ENCODE results near the gene HSDL1. TPM values are rescaled to one million over a fixed set of nuclear protein-coding genes. Genes with fewer than 3 reads are reported as not detected.

The HSDL1 gene
- total RNA-seq, result 21.2 TPM
- 21.4 TPM for polyA plus RNA-seq
- long read RNA-seq, donor 1, partial matches to known transcripts, result 0 of 2 reads
- long read RNA-seq, donor 1, other reads (novel, unspliced or antisense), result 0 of 2 reads
- long read RNA-seq, donor 2, result 0 reads
- long read RNA-seq, donor 3, transcript HSDL1-208 (1 exons, 3,059 nt), result major isoform, 12 of 22 reads
- long read RNA-seq, donor 3, transcript HSDL1-201 (6 exons, 3,519 nt), result minor isoform, 6 of 22 reads
- long read RNA-seq, donor 3, partial matches to known transcripts, result 0 of 22 reads
- long read RNA-seq, donor 3, other reads (novel, unspliced or antisense), result 0 of 22 reads
- long read RNA-seq, donor 4, partial matches to known transcripts, result 0 of 5 reads
- long read RNA-seq, donor 4, other reads (novel, unspliced or antisense), result 0 of 5 reads
- long read RNA-seq, donor 5, transcript HSDL1-201 (6 exons, 3,519 nt), result minor isoform, 5 of 20 reads
- long read RNA-seq, donor 5, transcript HSDL1-208 (1 exons, 3,059 nt), result major isoform, 10 of 20 reads
- long read RNA-seq, donor 5, partial matches to known transcripts, result 0 of 20 reads
- long read RNA-seq, donor 5, other reads (novel, unspliced or antisense), result 0 of 20 reads
- long read RNA-seq, donor 6, partial matches to known transcripts, result 0 of 5 reads
- long read RNA-seq, donor 6, other reads (novel, unspliced or antisense), result 0 of 5 reads
- long read RNA-seq, donor 7, transcript HSDL1-208 (1 exons, 3,059 nt), result major isoform, 11 of 18 reads
- long read RNA-seq, donor 7, transcript HSDL1-201 (6 exons, 3,519 nt), result minor isoform, 7 of 18 reads
- long read RNA-seq, donor 7, partial matches to known transcripts, result 0 of 18 reads
- long read RNA-seq, donor 7, other reads (novel, unspliced or antisense), result 0 of 18 reads
- long read RNA-seq, donor 8, partial matches to known transcripts, result 0 of 5 reads
- long read RNA-seq, donor 8, other reads (novel, unspliced or antisense), result 0 of 5 reads
- long read RNA-seq, donor 9, transcript HSDL1-208 (1 exons, 3,059 nt), result major isoform, 6 of 12 reads
- long read RNA-seq, donor 9, transcript HSDL1-201 (6 exons, 3,519 nt), result minor isoform, 5 of 12 reads
- long read RNA-seq, donor 9, partial matches to known transcripts, result 0 of 12 reads
- long read RNA-seq, donor 9, other reads (novel, unspliced or antisense), result 0 of 12 reads
- long read RNA-seq, donor 10, partial matches to known transcripts, result 0 of 5 reads
- long read RNA-seq, donor 10, other reads (novel, unspliced or antisense), result 0 of 5 reads

GRCh38 chr16:84144859-84145639, at the start of gene HSDL1, which contains the start of gene DNAAF1:
Gene HSDL1 (minus strand): TSS chr16:84145177. CDS start chr16:84131321, 13,856 bp downstream.
Gene DNAAF1 (plus strand): TSS chr16:84145308. CDS start chr16:84145441, 133 bp downstream.
- 1% methylated on average over 89 of the region's 89 CpGs for WGBS
- Histone ChIP-seq H3K27me3 (ENCODE audit: control insufficient read depth in 2 of 2, insufficient read depth in 1 of 2, low read length in 1 of 2) (peaks cover under 1 to 14% of the 10 kb centered on the region in 2 donors), H3K36me3 (ENCODE audit: control insufficient read depth in 2 of 2, insufficient read depth in 2 of 2, low read length in 1 of 2) (no peaks in the 10 kb centered on the region), H3K4me1 (ENCODE audit: control insufficient read depth in 2 of 2, insufficient read depth in 2 of 2, low read length in 2 of 2) (peaks cover 9 to 11% of the 10 kb centered on the region in 2 donors), H3K4me3 (ENCODE audit: low read length in 2 of 2) (peak within 1 kb of the TSS; percentile 62 to 90), H3K9me3 (ENCODE audit: control insufficient read depth in 2 of 2, insufficient read depth in 1 of 2, low read length in 1 of 2) (no peaks in the 10 kb centered on the region), H3K27ac (ENCODE audit: low read depth in 1 of 2, low read length in 1 of 2) (peak within 1 kb of the TSS in 1 of 2 donors; percentile 71)
- peak; percentile 56 to 97 (median 92) for DNase-seq (ENCODE audit: low read depth in 6 of 9, low spot score in 9 of 9)

GRCh38 chr16:84194018-84194417, 49.0 kb upstream of the HSDL1 start:
- peaks cover 0 to 7% of the 10 kb centered on the region in 2 donors for H3K27me3 ChIP-seq (ENCODE audit: control insufficient read depth in 2 of 2, insufficient read depth in 1 of 2, low read length in 1 of 2)
- no peak for DNase-seq (ENCODE audit: low read depth in 6 of 9, low spot score in 9 of 9)
- H3K9me3 ChIP-seq (ENCODE audit: control insufficient read depth in 2 of 2, insufficient read depth in 1 of 2, low read length in 1 of 2), result no peaks in the 10 kb centered on the region
- 81% methylated on average over 11 of the region's 11 CpGs for WGBS
- H3K4me1 ChIP-seq (ENCODE audit: control insufficient read depth in 2 of 2, insufficient read depth in 2 of 2, low read length in 2 of 2), result peaks cover 18 to 22% of the 10 kb centered on the region in 2 donors
- H3K27ac ChIP-seq (ENCODE audit: low read depth in 1 of 2, low read length in 1 of 2), result peak overlapping the region; percentile 37 to 50
- no peaks in the 10 kb centered on the region for H3K36me3 ChIP-seq (ENCODE audit: control insufficient read depth in 2 of 2, insufficient read depth in 2 of 2, low read length in 1 of 2)
- H3K4me3 ChIP-seq (ENCODE audit: low read length in 2 of 2), result peak overlapping the region in 1 of 2 donors; percentile 14

- Histone ChIP-seq H3K27ac (ENCODE audit: low read depth in 1 of 2, low read length in 1 of 2) (peak overlapping the region; percentile 37 to 56), H3K9me3 (ENCODE audit: control insufficient read depth in 2 of 2, insufficient read depth in 1 of 2, low read length in 1 of 2) (no peaks in the 10 kb centered on the region), H3K4me3 (ENCODE audit: low read length in 2 of 2) (no peak overlapping the region), H3K4me1 (ENCODE audit: control insufficient read depth in 2 of 2, insufficient read depth in 2 of 2, low read length in 2 of 2) (peaks cover 18 to 22% of the 10 kb centered on the region in 2 donors), H3K27me3 (ENCODE audit: control insufficient read depth in 2 of 2, insufficient read depth in 1 of 2, low read length in 1 of 2) (peaks cover 0 to 3% of the 10 kb centered on the region in 2 donors), H3K36me3 (ENCODE audit: control insufficient read depth in 2 of 2, insufficient read depth in 2 of 2, low read length in 1 of 2) (no peaks in the 10 kb centered on the region)
- peak in 5 of 9 donors; percentile 21 to 63 (median 32) for DNase-seq (ENCODE audit: low read depth in 6 of 9, low spot score in 9 of 9)
- 10% methylated on average over 7 of the region's 7 CpGs for WGBS
Measured at GRCh38 chr16:84193480-84193879, 48.5 kb upstream of the HSDL1 start.

- H3K9me3 ChIP-seq (ENCODE audit: control insufficient read depth in 2 of 2, insufficient read depth in 1 of 2, low read length in 1 of 2), result no peaks in the 10 kb centered on the region
- no peak for DNase-seq (ENCODE audit: low read depth in 6 of 9, low spot score in 9 of 9)
- WGBS, result 96% methylated on average over 16 of the region's 16 CpGs
- H3K4me1 ChIP-seq (ENCODE audit: control insufficient read depth in 2 of 2, insufficient read depth in 2 of 2, low read length in 2 of 2), result peaks cover 18 to 20% of the 10 kb centered on the region in 2 donors
- H3K36me3 ChIP-seq (ENCODE audit: control insufficient read depth in 2 of 2, insufficient read depth in 2 of 2, low read length in 1 of 2), result no peaks in the 10 kb centered on the region
- H3K4me3 ChIP-seq (ENCODE audit: low read length in 2 of 2), result no peak overlapping the region
- no peaks in the 10 kb centered on the region for H3K27me3 ChIP-seq (ENCODE audit: control insufficient read depth in 2 of 2, insufficient read depth in 1 of 2, low read length in 1 of 2)
- no peak overlapping the region for H3K27ac ChIP-seq (ENCODE audit: low read depth in 1 of 2, low read length in 1 of 2)
Measured at GRCh38 chr16:84191466-84191865, 46.5 kb upstream of the HSDL1 start.

- Histone ChIP-seq H3K9me3 (ENCODE audit: control insufficient read depth in 2 of 2, insufficient read depth in 1 of 2, low read length in 1 of 2) (no peaks in the 10 kb centered on the region), H3K36me3 (ENCODE audit: control insufficient read depth in 2 of 2, insufficient read depth in 2 of 2, low read length in 1 of 2) (no peaks in the 10 kb centered on the region), H3K4me3 (ENCODE audit: low read length in 2 of 2) (no peak within 1 kb of the TSS), H3K4me1 (ENCODE audit: control insufficient read depth in 2 of 2, insufficient read depth in 2 of 2, low read length in 2 of 2) (peaks cover 22 to 26% of the 10 kb centered on the region in 2 donors), H3K27me3 (ENCODE audit: control insufficient read depth in 2 of 2, insufficient read depth in 1 of 2, low read length in 1 of 2) (no peaks in the 10 kb centered on the region), H3K27ac (ENCODE audit: low read depth in 1 of 2, low read length in 1 of 2) (no peak within 1 kb of the TSS)
- WGBS, result 97% methylated on average over 47 of the region's 47 CpGs
- no peak for DNase-seq (ENCODE audit: low read depth in 6 of 9, low spot score in 9 of 9)
Measured at GRCh38 chr16:84190731-84191388, 45.9 kb upstream of the HSDL1 start, which contains the start of gene ADAD2. Gene ADAD2 (plus strand): TSS chr16:84191157. CDS start chr16:84191231, 74 bp downstream.

- DNase-seq (ENCODE audit: low read depth in 6 of 9, low spot score in 9 of 9), result peak; percentile 77 to 97 (median 93)
- Histone ChIP-seq H3K36me3 (ENCODE audit: control insufficient read depth in 2 of 2, insufficient read depth in 2 of 2, low read length in 1 of 2) (peaks cover 18 to 26% of the 10 kb centered on the region in 2 donors), H3K27me3 (ENCODE audit: control insufficient read depth in 2 of 2, insufficient read depth in 1 of 2, low read length in 1 of 2) (no peaks in the 10 kb centered on the region), H3K4me1 (ENCODE audit: control insufficient read depth in 2 of 2, insufficient read depth in 2 of 2, low read length in 2 of 2) (peaks cover 4 to 10% of the 10 kb centered on the region in 2 donors), H3K9me3 (ENCODE audit: control insufficient read depth in 2 of 2, insufficient read depth in 1 of 2, low read length in 1 of 2) (no peaks in the 10 kb centered on the region), H3K27ac (ENCODE audit: low read depth in 1 of 2, low read length in 1 of 2) (peak within 1 kb of the TSS in 1 of 2 donors; percentile 77), H3K4me3 (ENCODE audit: low read length in 2 of 2) (peak within 1 kb of the TSS; percentile 77 to 92)
- 3% methylated on average over 55 of the region's 55 CpGs for WGBS
Measured at GRCh38 chr16:84186685-84187437, 41.9 kb upstream of the HSDL1 start, which contains the start of gene TAF1C. Gene TAF1C (minus strand): TSS chr16:84187057. CDS start chr16:84184988, 2,069 bp downstream.

GRCh38 chr16:84184775-84185174, 39.8 kb upstream of the HSDL1 start:
- Histone ChIP-seq H3K9me3 (ENCODE audit: control insufficient read depth in 2 of 2, insufficient read depth in 1 of 2, low read length in 1 of 2) (no peaks in the 10 kb centered on the region), H3K27ac (ENCODE audit: low read depth in 1 of 2, low read length in 1 of 2) (no peak overlapping the region), H3K4me1 (ENCODE audit: control insufficient read depth in 2 of 2, insufficient read depth in 2 of 2, low read length in 2 of 2) (peaks cover 4 to 10% of the 10 kb centered on the region in 2 donors), H3K36me3 (ENCODE audit: control insufficient read depth in 2 of 2, insufficient read depth in 2 of 2, low read length in 1 of 2) (peaks cover 25 to 47% of the 10 kb centered on the region in 2 donors), H3K27me3 (ENCODE audit: control insufficient read depth in 2 of 2, insufficient read depth in 1 of 2, low read length in 1 of 2) (no peaks in the 10 kb centered on the region), H3K4me3 (ENCODE audit: low read length in 2 of 2) (no peak overlapping the region)
- 98% methylated on average over 10 of the region's 10 CpGs for WGBS
- no peak for DNase-seq (ENCODE audit: low read depth in 6 of 9, low spot score in 9 of 9)

Data from thymus (tissue), 14 donors.